ENCODE results near the gene LPAR5. TPM values are rescaled to one million over a fixed set of nuclear protein-coding genes. Genes with fewer than 3 reads are reported as not detected.

Gene LPAR5
- total and polyA plus RNA-seq, 2 experiments from 2014 or later = 0.32 to 0.38 TPM

DNA sequence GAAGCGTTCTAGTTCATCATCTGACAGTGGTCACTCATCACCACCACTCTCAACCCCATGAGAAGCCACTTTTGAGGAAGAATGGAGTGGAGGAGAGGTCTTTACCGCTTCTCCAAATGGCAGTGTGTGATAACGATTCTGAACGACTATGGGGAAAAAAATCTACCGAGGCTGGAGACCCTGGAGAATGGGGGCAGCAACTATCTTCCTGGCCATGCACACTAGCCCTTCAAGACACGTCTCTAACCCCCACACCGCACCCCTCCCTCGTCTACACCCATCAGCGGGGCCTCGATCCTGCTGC, 26.8 kb upstream of the LPAR5 start:
- peak overlapping the region; percentile 61 for H3K4me3 ChIP-seq

More for the DNA sequence above, 26.8 kb upstream of the LPAR5 start:
- Mint-ChIP-seq H3K9me3 (no peaks in the 10 kb centered on the region), H3K27ac (peak overlapping the region; percentile 98), H3K27me3 (ENCODE audit: insufficient read depth, low read depth, poor library complexity) (peaks cover 9% of the 10 kb centered on the region), H3K36me3 (ENCODE audit: low read depth) (peaks cover 12% of the 10 kb centered on the region), H3K4me3 (peak overlapping the region; percentile 92), H3K4me1 (peaks cover 6% of the 10 kb centered on the region; the same call in 2 of the 3 replicates)
- Histone ChIP-seq H3K4me2 (peak overlapping the region; percentile 83), H3K36me3 (ENCODE audit: insufficient read depth) (peaks cover 4% of the 10 kb centered on the region; the same call in 1 of the 2 replicates), H3K27me3 (ENCODE audit: insufficient read depth) (no peaks in the 10 kb centered on the region), H3F3A (replicated peaks; ENCODE audit: low read depth) (peaks cover 8% of the 10 kb centered on the region; the same call in 1 of the 2 replicates), H3K27ac (ENCODE audit: low read depth) (0 out of 2 replicates have a peak overlapping the region, but pooled peaks have one; percentile 11), H3K79me2 (replicated peaks; ENCODE audit: insufficient read depth) (peaks cover 14% of the 10 kb centered on the region), H3K9me2 (ENCODE audit: insufficient read depth) (peaks cover 4% of the 10 kb centered on the region), H2AFZ (no peak overlapping the region), H3K4me1 (ENCODE audit: insufficient read depth) (peaks cover 5% of the 10 kb centered on the region; the same call in 1 of the 2 replicates), H4K20me1 (replicated peaks; ENCODE audit: insufficient read depth) (no peaks in the 10 kb centered on the region)
- ATAC-seq (peak; percentile 75), DNase-seq (ENCODE audit: low spot score) (peak; percentile 70)
- TF ChIP-seq, protein P1, sequence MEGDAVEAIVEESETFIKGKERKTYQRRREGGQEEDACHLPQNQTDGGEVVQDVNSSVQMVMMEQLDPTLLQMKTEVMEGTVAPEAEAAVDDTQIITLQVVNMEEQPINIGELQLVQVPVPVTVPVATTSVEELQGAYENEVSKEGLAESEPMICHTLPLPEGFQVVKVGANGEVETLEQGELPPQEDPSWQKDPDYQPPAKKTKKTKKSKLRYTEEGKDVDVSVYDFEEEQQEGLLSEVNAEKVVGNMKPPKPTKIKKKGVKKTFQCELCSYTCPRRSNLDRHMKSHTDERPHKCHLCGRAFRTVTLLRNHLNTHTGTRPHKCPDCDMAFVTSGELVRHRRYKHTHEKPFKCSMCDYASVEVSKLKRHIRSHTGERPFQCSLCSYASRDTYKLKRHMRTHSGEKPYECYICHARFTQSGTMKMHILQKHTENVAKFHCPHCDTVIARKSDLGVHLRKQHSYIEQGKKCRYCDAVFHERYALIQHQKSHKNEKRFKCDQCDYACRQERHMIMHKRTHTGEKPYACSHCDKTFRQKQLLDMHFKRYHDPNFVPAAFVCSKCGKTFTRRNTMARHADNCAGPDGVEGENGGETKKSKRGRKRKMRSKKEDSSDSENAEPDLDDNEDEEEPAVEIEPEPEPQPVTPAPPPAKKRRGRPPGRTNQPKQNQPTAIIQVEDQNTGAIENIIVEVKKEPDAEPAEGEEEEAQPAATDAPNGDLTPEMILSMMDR (conservative IDR thresholded peaks at IDR 0.05; ENCODE audit: low read depth in 2 of 2) = no peak
- TF ChIP-seq EZH2 (IDR thresholded peaks at IDR 0.05; ENCODE audit: low read depth, unreplicated experiment) (no peak), ZNF114 (CRISPR knock-in tag; IDR thresholded peaks at IDR 0.05) (no peak), NANOG (IDR thresholded peaks at IDR 0.05; ENCODE audit: borderline replicate concordance) (no peak), JUNB (IDR thresholded peaks at IDR 0.05; ENCODE audit: unreplicated experiment) (no peak), POLR2AphosphoS5 (IDR thresholded peaks at IDR 0.05; ENCODE audit: low read depth) (no peak), EZH2phosphoT487 (IDR thresholded peaks at IDR 0.05; ENCODE audit: unreplicated experiment) (no peak), ZNF331 (CRISPR knock-in tag; IDR thresholded peaks at IDR 0.05; ENCODE audit: low read depth) (no peak), CREB1 (CRISPR knock-in tag; IDR thresholded peaks at IDR 0.05; ENCODE audit: low read depth) (no peak), STAT1 (IDR thresholded peaks at IDR 0.05; ENCODE audit: unreplicated experiment) (no peak)
- TF ChIP-seq, protein P2, sequence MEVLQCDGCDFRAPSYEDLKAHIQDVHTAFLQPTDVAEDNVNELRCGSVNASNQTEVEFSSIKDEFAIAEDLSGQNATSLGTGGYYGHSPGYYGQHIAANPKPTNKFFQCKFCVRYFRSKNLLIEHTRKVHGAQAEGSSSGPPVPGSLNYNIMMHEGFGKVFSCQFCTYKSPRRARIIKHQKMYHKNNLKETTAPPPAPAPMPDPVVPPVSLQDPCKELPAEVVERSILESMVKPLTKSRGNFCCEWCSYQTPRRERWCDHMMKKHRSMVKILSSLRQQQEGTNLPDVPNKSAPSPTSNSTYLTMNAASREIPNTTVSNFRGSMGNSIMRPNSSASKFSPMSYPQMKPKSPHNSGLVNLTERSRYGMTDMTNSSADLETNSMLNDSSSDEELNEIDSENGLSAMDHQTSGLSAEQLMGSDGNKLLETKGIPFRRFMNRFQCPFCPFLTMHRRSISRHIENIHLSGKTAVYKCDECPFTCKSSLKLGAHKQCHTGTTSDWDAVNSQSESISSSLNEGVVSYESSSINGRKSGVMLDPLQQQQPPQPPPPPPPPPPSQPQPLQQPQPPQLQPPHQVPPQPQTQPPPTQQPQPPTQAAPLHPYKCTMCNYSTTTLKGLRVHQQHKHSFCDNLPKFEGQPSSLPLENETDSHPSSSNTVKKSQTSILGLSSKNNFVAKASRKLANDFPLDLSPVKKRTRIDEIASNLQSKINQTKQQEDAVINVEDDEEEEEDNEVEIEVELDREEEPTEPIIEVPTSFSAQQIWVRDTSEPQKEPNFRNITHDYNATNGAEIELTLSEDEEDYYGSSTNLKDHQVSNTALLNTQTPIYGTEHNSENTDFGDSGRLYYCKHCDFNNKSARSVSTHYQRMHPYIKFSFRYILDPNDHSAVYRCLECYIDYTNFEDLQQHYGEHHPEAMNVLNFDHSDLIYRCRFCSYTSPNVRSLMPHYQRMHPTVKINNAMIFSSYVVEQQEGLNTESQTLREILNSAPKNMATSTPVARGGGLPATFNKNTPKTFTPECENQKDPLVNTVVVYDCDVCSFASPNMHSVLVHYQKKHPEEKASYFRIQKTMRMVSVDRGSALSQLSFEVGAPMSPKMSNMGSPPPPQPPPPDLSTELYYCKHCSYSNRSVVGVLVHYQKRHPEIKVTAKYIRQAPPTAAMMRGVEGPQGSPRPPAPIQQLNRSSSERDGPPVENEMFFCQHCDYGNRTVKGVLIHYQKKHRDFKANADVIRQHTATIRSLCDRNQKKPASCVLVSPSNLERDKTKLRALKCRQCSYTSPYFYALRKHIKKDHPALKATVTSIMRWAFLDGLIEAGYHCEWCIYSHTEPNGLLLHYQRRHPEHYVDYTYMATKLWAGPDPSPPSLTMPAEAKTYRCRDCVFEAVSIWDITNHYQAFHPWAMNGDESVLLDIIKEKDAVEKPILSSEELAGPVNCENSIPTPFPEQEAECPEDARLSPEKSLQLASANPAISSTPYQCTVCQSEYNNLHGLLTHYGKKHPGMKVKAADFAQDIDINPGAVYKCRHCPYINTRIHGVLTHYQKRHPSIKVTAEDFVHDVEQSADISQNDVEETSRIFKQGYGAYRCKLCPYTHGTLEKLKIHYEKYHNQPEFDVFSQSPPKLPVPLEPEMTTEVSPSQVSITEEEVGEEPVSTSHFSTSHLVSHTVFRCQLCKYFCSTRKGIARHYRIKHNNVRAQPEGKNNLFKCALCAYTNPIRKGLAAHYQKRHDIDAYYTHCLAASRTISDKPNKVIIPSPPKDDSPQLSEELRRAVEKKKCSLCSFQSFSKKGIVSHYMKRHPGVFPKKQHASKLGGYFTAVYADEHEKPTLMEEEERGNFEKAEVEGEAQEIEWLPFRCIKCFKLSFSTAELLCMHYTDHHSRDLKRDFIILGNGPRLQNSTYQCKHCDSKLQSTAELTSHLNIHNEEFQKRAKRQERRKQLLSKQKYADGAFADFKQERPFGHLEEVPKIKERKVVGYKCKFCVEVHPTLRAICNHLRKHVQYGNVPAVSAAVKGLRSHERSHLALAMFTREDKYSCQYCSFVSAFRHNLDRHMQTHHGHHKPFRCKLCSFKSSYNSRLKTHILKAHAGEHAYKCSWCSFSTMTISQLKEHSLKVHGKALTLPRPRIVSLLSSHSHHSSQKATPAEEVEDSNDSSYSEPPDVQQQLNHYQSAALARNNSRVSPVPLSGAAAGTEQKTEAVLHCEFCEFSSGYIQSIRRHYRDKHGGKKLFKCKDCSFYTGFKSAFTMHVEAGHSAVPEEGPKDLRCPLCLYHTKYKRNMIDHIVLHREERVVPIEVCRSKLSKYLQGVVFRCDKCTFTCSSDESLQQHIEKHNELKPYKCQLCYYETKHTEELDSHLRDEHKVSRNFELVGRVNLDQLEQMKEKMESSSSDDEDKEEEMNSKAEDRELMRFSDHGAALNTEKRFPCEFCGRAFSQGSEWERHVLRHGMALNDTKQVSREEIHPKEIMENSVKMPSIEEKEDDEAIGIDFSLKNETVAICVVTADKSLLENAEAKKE (CRISPR knock-in tag; IDR thresholded peaks at IDR 0.05) = no peak
- TF ChIP-seq, protein P3, sequence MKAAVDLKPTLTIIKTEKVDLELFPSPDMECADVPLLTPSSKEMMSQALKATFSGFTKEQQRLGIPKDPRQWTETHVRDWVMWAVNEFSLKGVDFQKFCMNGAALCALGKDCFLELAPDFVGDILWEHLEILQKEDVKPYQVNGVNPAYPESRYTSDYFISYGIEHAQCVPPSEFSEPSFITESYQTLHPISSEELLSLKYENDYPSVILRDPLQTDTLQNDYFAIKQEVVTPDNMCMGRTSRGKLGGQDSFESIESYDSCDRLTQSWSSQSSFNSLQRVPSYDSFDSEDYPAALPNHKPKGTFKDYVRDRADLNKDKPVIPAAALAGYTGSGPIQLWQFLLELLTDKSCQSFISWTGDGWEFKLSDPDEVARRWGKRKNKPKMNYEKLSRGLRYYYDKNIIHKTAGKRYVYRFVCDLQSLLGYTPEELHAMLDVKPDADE (IDR thresholded peaks at IDR 0.05) = no peak
- TF ChIP-seq, protein P4, sequence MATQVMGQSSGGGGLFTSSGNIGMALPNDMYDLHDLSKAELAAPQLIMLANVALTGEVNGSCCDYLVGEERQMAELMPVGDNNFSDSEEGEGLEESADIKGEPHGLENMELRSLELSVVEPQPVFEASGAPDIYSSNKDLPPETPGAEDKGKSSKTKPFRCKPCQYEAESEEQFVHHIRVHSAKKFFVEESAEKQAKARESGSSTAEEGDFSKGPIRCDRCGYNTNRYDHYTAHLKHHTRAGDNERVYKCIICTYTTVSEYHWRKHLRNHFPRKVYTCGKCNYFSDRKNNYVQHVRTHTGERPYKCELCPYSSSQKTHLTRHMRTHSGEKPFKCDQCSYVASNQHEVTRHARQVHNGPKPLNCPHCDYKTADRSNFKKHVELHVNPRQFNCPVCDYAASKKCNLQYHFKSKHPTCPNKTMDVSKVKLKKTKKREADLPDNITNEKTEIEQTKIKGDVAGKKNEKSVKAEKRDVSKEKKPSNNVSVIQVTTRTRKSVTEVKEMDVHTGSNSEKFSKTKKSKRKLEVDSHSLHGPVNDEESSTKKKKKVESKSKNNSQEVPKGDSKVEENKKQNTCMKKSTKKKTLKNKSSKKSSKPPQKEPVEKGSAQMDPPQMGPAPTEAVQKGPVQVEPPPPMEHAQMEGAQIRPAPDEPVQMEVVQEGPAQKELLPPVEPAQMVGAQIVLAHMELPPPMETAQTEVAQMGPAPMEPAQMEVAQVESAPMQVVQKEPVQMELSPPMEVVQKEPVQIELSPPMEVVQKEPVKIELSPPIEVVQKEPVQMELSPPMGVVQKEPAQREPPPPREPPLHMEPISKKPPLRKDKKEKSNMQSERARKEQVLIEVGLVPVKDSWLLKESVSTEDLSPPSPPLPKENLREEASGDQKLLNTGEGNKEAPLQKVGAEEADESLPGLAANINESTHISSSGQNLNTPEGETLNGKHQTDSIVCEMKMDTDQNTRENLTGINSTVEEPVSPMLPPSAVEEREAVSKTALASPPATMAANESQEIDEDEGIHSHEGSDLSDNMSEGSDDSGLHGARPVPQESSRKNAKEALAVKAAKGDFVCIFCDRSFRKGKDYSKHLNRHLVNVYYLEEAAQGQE (IDR thresholded peaks at IDR 0.05; ENCODE audit: unreplicated experiment) = no peak
